GM18873 (cell line): Measurements from ENCODE around the gene COPS2.
A peak's percentile ranks its signal among the peaks of the same experiment; 100 is the strongest.

ENCODE experiments used
- ATAC-seq: cut with Tn5 transposase; IDR thresholded peaks from one replicate; pipeline ENCODE4 v1.9.1; 2021; ENCODE audit warnings: mild to moderate bottlenecking, moderate library complexity, moderate number of reproducible peaks; ENCODE audit not compliant: unreplicated experiment, low FRiP score

Gene COPS2

GRCh38 chr15:49163678-49164077 is 8.3 kb upstream of the COPS2 start:
- ATAC-seq: no peak

- peak; percentile 26 for ATAC-seq
These were observed 632 bp upstream of the COPS2 start for GRCh38 chr15:49155834-49156627.

- no peak for ATAC-seq
These were observed 645 bp downstream of the COPS2 start for GRCh38 chr15:49154799-49155109.

- no peak for ATAC-seq
These were observed 1.0 kb downstream of the COPS2 start for GRCh38 chr15:49154359-49154758.

GRCh38 chr15:49152552-49153312 is 2.7 kb downstream of the COPS2 start:
- no peak for ATAC-seq

GRCh38 chr15:49151831-49152230 is 3.6 kb downstream of the COPS2 start:
- ATAC-seq: no peak

GRCh38 chr15:49148727-49149126 is 6.7 kb downstream of the COPS2 start:
- no peak for ATAC-seq

GRCh38 chr15:49148298-49148697 is 7.1 kb downstream of the COPS2 start:
- ATAC-seq: no peak

GRCh38 chr15:49145651-49146609 is 9.5 kb downstream of the COPS2 start:
- no peak for ATAC-seq

GRCh38 chr15:49137861-49138260 is 17.5 kb downstream of the COPS2 start:
- no peak for ATAC-seq

GRCh38 chr15:49135911-49136310 is 19.5 kb downstream of the COPS2 start:
- no peak for ATAC-seq

GRCh38 chr15:49135342-49135857 is 20.0 kb downstream of the COPS2 start:
- ATAC-seq: no peak

- no peak for ATAC-seq
These were observed 20.6 kb downstream of the COPS2 start for GRCh38 chr15:49134683-49135341.

- ATAC-seq: no peak
These were observed 24.0 kb downstream of the COPS2 start for GRCh38 chr15:49131403-49131802.

- ATAC-seq: no peak
These were observed 31.0 kb downstream of the COPS2 start for GRCh38 chr15:49124371-49124770.

GRCh38 chr15:49122541-49123062 is 32.8 kb downstream of the COPS2 start:
- no peak for ATAC-seq

- ATAC-seq: no peak
These were observed 33.5 kb downstream of the COPS2 start for GRCh38 chr15:49121901-49122300.

- ATAC-seq: no peak
These were observed 34.6 kb downstream of the COPS2 start for GRCh38 chr15:49120832-49121231.

- ATAC-seq: no peak
These were observed 39.1 kb downstream of the COPS2 start for GRCh38 chr15:49116108-49116857.
